DOHH2 (cell line): ENCODE measurements around the gene NT5DC1.

Experiments used
- H3F3A ChIP-seq: fragments of 200-600 bp; sonication (generic), shearing (Covaris generic); 2 replicates; pipeline ENCODE4 v1.6.0; 2016; ENCODE audit warnings: antibody characterized with exemption, mild to moderate bottlenecking; ENCODE audit not compliant: control insufficient read depth, insufficient read depth
- H3K27ac ChIP-seq: fragments of 200-600 bp; sonication (generic); 2 replicates; pipeline ENCODE4 v1.5.1; 2014; ENCODE audit warnings: low read depth, mild to moderate bottlenecking, low read length, moderate library complexity
- H3K27me3 ChIP-seq: fragments of 200-600 bp; sonication (generic); 2 replicates; pipeline ENCODE4 v1.6.1; 2014; ENCODE audit warnings: mild to moderate bottlenecking, low read length, mixed read lengths; ENCODE audit not compliant: control insufficient read depth
- H3K36me3 ChIP-seq: fragments of 200-600 bp; sonication (generic); 2 replicates; pipeline ENCODE4 v1.6.1; 2014; ENCODE audit warnings: mild to moderate bottlenecking, low read length, moderate library complexity, mixed read lengths; ENCODE audit not compliant: control insufficient read depth
- H3K4me1 ChIP-seq: fragments of 200-600 bp; sonication (generic); 2 replicates; pipeline ENCODE4 v1.6.1; 2014; ENCODE audit warnings: mild to moderate bottlenecking, low read length, mixed read lengths; ENCODE audit not compliant: control insufficient read depth
- H3K4me2 ChIP-seq: fragments of 200-600 bp; sonication (generic); 2 replicates; pipeline ENCODE4 v1.6.0; 2014; ENCODE audit warnings: mild to moderate bottlenecking, low read length, moderate library complexity
- H3K4me3 ChIP-seq: fragments of 200-600 bp; sonication (generic); 2 replicates; pipeline ENCODE4 v1.5.1; 2014; ENCODE audit warnings: mild to moderate bottlenecking, low read length, mixed read lengths
- H3K79me2 ChIP-seq: fragments of 200-600 bp; sonication (generic); 2 replicates; pipeline ENCODE4 v1.6.1; 2014; ENCODE audit warnings: mild to moderate bottlenecking, low read length, mixed read lengths; ENCODE audit not compliant: control insufficient read depth
- H3K9me2 ChIP-seq: fragments of 200-600 bp; sonication (generic); replicated peaks from 2 replicates; pipeline ENCODE4 v1.6.1; 2014; ENCODE audit warnings: mild to moderate bottlenecking, low read length, mixed read lengths; ENCODE audit not compliant: control insufficient read depth
- H3K9me3 ChIP-seq: fragments of 200-600 bp; sonication (generic); 2 replicates; pipeline ENCODE4 v1.6.1; 2014; ENCODE audit warnings: antibody characterized with exemption, low read length, mixed read lengths; ENCODE audit not compliant: control insufficient read depth, insufficient read depth
- H4K20me1 ChIP-seq: fragments of 200-600 bp; sonication (generic); 2 replicates; pipeline ENCODE4 v1.6.0; 2014; ENCODE audit warnings: low read depth, mild to moderate bottlenecking, antibody characterized with exemption, low read length, moderate library complexity; ENCODE audit not compliant: control insufficient read depth, insufficient read depth
- EZH2phosphoT487 ChIP-seq: fragments of 200-600 bp; sonication (generic); IDR thresholded peaks from 2 replicates; pipeline ENCODE4 v1.6.1; 2017; ENCODE audit warnings: borderline replicate concordance, mild to moderate bottlenecking, antibody characterized with exemption, low read length, moderate library complexity, mixed read lengths
- TF ChIP-seq, protein P1 (sequence below): fragments of 200-600 bp; sonication (generic); IDR thresholded peaks from one replicate; pipeline ENCODE4 v1.5.1; 2014; ENCODE audit warnings: antibody characterized with exemption, mild to moderate bottlenecking, low read depth, low read length; ENCODE audit not compliant: poor library complexity, severe bottlenecking

Gene NT5DC1

DNA sequence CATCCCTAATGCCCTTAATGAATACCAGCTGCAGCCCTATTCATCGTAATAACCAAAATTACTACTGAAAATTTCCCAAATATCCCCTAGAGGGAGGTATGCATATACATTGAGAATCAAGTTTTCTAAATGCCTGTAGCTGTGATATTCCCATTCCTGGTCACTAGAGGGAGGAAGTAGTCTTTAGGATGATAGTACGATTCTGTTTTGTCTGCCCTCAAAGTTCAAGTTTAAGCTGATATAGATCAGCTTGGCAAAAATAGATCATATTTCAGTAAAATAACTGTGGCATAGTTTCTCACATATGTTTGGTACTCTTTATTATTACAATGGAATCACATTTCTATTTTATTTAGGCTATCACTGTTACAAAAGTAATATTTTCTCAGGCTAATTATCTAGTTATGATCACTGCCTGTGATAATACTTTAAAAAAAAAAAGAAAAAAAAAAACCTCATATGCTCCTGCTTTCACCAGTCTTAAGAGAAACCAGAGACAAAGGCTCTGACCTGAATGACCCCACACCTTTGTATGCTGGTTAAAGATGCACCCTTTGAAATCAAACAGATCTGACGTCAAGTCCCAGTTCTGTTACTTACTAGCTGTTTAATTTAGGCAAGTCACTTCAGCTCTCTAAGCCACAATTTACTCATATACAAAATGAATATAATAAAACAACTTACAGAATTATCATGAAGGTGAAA, 168.1 kb downstream of the NT5DC1 start:
- Histone ChIP-seq H4K20me1 (no peaks in the 10 kb centered on the region), H3K4me2 (no peak overlapping the region), H3K36me3 (no peaks in the 10 kb centered on the region; the same call in none of the 2 replicates), H3K4me1 (peaks cover 8% of the 10 kb centered on the region), H3F3A (peaks cover 9% of the 10 kb centered on the region), H3K9me3 (no peaks in the 10 kb centered on the region), H3K27me3 (no peaks in the 10 kb centered on the region), H3K27ac (no peak overlapping the region), H3K9me2 (no peaks in the 10 kb centered on the region), H3K79me2 (no peaks in the 10 kb centered on the region), H3K4me3 (no peak overlapping the region)
- TF ChIP-seq EZH2phosphoT487: no peak
- TF ChIP-seq, protein P1, sequence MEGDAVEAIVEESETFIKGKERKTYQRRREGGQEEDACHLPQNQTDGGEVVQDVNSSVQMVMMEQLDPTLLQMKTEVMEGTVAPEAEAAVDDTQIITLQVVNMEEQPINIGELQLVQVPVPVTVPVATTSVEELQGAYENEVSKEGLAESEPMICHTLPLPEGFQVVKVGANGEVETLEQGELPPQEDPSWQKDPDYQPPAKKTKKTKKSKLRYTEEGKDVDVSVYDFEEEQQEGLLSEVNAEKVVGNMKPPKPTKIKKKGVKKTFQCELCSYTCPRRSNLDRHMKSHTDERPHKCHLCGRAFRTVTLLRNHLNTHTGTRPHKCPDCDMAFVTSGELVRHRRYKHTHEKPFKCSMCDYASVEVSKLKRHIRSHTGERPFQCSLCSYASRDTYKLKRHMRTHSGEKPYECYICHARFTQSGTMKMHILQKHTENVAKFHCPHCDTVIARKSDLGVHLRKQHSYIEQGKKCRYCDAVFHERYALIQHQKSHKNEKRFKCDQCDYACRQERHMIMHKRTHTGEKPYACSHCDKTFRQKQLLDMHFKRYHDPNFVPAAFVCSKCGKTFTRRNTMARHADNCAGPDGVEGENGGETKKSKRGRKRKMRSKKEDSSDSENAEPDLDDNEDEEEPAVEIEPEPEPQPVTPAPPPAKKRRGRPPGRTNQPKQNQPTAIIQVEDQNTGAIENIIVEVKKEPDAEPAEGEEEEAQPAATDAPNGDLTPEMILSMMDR: peak; percentile 73

DNA sequence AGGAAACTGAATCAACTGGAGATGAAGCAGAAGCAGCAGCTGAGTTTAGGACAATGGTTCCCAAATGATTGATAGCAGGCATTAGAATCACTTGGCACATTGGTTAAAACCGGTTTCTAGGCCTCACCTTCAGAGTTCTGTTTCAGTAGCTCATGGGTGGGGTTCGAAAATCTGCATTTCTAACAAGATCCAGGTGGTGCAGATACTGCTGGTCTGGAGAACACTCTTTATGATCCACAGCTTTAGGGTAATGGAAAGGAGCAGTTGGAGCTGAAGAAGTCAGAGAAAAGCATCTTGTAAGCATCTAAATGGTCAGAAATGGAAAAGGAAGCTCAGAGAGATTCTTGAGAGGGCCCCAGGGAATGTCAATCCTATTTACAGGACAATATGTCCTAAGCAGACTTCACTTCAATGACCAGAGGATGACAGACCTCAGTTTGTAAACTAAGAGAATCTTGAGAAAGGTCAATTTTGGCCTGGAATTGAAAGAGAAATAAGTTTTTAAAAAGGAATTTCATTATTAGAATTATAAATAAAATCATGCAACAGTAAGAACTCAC, 170.6 kb downstream of the NT5DC1 start:
- Histone ChIP-seq H3K27ac (no peak overlapping the region), H3K79me2 (peaks cover 19% of the 10 kb centered on the region), H3K9me3 (no peaks in the 10 kb centered on the region), H3K4me2 (no peak overlapping the region), H3F3A (peaks cover 9% of the 10 kb centered on the region), H4K20me1 (peaks cover 2% of the 10 kb centered on the region; the same call in 1 of the 2 replicates), H3K9me2 (no peaks in the 10 kb centered on the region), H3K4me3 (no peak overlapping the region), H3K4me1 (peaks cover 16% of the 10 kb centered on the region), H3K27me3 (no peaks in the 10 kb centered on the region), H3K36me3 (peaks cover 5% of the 10 kb centered on the region)
- TF ChIP-seq EZH2phosphoT487: no peak
- TF ChIP-seq, protein P1: no peak

DNA sequence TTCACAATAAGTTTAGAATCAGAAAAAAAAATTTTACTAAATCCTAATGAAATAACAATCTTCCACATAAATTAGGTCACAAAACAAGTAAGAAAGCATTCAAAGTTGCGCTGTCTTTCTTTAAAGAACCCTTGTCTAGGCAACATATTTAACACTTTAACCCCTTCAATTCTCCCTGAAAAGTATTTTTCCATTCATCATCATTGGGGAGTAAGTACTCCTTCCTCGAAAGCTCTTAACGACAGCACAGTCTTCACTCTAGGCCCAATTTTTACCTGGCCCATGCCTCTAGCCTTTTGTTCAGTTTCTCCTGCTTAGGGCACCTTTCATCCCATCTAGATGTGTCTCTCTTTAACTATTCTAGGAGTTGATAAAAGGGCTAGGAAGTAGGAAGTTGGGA, 176.5 kb downstream of the NT5DC1 start:
- H3K36me3 ChIP-seq: peaks cover 29% of the 10 kb centered on the region
- TF ChIP-seq EZH2phosphoT487: no peak
- TF ChIP-seq, protein P1: no peak
- no peaks in the 10 kb centered on the region for H3K27me3 ChIP-seq
- no peak overlapping the region for H3K27ac ChIP-seq
- H3F3A ChIP-seq: no peaks in the 10 kb centered on the region
- peak overlapping the region; percentile 79 for H3K4me2 ChIP-seq
- peak overlapping the region; percentile 55 for H3K4me3 ChIP-seq
- H3K9me2 ChIP-seq: no peaks in the 10 kb centered on the region
- peaks cover 42% of the 10 kb centered on the region for H3K4me1 ChIP-seq
- H3K9me3 ChIP-seq: no peaks in the 10 kb centered on the region
- peaks cover 14% of the 10 kb centered on the region; the same call in 1 of the 2 replicates for H4K20me1 ChIP-seq
- peaks cover 53% of the 10 kb centered on the region for H3K79me2 ChIP-seq
